ENCODE data around the gene CCND1. TPM values are rescaled to one million over a fixed set of nuclear protein-coding genes. Genes with fewer than 3 reads are reported as not detected.

The CCND1 gene
- total RNA-seq, 1 donor from 2014 or later, result 44.9 TPM

DNA sequence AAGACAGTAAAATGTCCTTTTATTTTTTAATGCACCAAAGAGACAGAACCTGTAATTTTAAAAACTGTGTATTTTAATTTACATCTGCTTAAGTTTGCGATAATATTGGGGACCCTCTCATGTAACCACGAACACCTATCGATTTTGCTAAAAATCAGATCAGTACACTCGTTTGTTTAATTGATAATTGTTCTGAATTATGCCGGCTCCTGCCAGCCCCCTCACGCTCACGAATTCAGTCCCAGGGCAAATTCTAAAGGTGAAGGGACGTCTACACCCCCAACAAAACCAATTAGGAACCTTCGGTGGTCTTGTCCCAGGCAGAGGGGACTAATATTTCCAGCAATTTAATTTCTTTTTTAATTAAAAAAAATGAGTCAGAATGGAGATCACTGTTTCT, 1.1 kb upstream of the CCND1 start:
- peaks cover 37 to 59% (median 50%) of the 10 kb centered on the region in 3 donors for H3K4me1 ChIP-seq (ENCODE audit: control insufficient read depth in 3 of 3, insufficient read depth in 3 of 3, low read length in 3 of 3)
- no peak overlapping the region for H3K9ac ChIP-seq (ENCODE audit: low read depth in 1 of 3, low read length in 3 of 3)
- H3K27ac ChIP-seq (ENCODE audit: low read depth, low read length), result no peak overlapping the region
- no peaks in the 10 kb centered on the region for H3K36me3 ChIP-seq (ENCODE audit: control insufficient read depth in 3 of 3, insufficient read depth in 3 of 3, low read length in 3 of 3)
- no peak overlapping the region for H3K4me3 ChIP-seq (ENCODE audit: low read length in 3 of 3)
- no peaks in the 10 kb centered on the region for H3K9me3 ChIP-seq (ENCODE audit: control insufficient read depth in 3 of 3, low read length in 3 of 3)
- H3K27me3 ChIP-seq (ENCODE audit: control insufficient read depth in 3 of 3, insufficient read depth in 3 of 3, low read length in 3 of 3), result peaks cover 54 to 74% (median 57%) of the 10 kb centered on the region in 3 donors

DNA sequence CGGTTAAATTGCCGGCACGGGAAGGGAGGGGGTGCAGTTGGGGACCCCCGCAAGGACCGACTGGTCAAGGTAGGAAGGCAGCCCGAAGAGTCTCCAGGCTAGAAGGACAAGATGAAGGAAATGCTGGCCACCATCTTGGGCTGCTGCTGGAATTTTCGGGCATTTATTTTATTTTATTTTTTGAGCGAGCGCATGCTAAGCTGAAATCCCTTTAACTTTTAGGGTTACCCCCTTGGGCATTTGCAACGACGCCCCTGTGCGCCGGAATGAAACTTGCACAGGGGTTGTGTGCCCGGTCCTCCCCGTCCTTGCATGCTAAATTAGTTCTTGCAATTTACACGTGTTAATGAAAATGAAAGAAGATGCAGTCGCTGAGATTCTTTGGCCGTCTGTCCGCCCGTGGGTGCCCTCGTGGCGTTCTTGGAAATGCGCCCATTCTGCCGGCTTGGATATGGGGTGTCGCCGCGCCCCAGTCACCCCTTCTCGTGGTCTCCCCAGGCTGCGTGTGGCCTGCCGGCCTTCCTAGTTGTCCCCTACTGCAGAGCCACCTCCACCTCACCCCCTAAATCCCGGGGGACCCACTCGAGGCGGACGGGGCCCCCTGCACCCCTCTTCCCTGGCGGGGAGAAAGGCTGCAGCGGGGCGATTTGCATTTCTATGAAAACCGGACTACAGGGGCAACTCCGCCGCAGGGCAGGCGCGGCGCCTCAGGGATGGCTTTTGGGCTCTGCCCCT, 529 bp upstream of the CCND1 start:
- H3K27me3 ChIP-seq (ENCODE audit: control insufficient read depth in 3 of 3, insufficient read depth in 3 of 3, low read length in 3 of 3), result peaks cover 57 to 76% (median 59%) of the 10 kb centered on the region in 3 donors
- H3K4me3 ChIP-seq (ENCODE audit: low read length in 3 of 3), result peak overlapping the region; percentile 32 to 56 (median 54)
- H3K9me3 ChIP-seq (ENCODE audit: control insufficient read depth in 3 of 3, low read length in 3 of 3), result no peaks in the 10 kb centered on the region
- peak overlapping the region in 1 of 3 donors; percentile 25 for H3K9ac ChIP-seq (ENCODE audit: low read depth in 1 of 3, low read length in 3 of 3)
- H3K27ac ChIP-seq (ENCODE audit: low read depth, low read length), result no peak overlapping the region
- peaks cover 37 to 59% (median 50%) of the 10 kb centered on the region in 3 donors for H3K4me1 ChIP-seq (ENCODE audit: control insufficient read depth in 3 of 3, insufficient read depth in 3 of 3, low read length in 3 of 3)
- no peaks in the 10 kb centered on the region for H3K36me3 ChIP-seq (ENCODE audit: control insufficient read depth in 3 of 3, insufficient read depth in 3 of 3, low read length in 3 of 3)

DNA sequence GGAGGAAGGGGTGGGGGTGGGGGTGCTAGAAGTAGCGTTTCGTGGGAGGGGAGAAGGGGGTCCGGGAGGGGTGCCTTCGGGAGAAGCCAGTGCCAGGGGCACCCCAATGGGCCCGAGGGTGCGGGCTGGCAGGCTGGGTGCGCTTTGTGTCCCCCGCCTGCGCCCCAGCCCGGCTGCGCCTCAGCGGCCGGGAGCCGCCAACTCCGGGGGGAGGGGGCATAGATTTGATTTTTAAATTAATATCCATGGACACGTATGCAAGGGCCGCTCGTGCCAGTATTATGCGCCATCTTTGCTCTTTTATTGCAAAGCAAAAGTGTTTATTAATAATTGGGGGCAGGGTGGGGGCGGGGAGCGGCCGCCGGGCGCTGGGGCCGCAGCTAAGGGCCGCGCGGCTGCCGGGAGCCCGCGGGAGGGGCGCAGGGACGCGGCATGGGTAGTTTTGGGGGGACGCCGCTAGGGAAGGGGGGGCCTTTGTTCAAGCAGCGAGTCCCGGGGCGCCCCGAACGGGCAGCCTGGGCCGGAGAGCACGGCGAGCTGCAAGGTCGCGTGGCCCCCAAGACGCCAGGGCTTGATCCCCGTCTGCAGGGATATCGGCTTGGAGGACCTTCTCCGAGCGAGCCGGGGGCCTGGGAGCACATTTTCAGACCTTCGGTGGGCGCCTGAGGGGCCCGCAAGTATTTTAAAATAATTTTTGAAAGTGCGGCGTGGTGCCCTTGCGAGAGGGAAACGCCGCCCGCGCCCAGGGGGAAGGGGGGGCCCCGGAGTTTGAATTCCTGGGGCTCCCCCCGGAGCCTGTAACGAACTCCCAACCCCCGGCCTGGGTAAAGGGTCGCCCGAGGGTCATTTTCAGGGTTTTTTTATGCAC, 959 bp downstream of the CCND1 start:
- Histone ChIP-seq H3K36me3 (ENCODE audit: control insufficient read depth in 3 of 3, insufficient read depth in 3 of 3, low read length in 3 of 3) (no peaks in the 10 kb centered on the region), H3K4me1 (ENCODE audit: control insufficient read depth in 3 of 3, insufficient read depth in 3 of 3, low read length in 3 of 3) (peaks cover 26 to 47% (median 36%) of the 10 kb centered on the region in 3 donors), H3K27ac (ENCODE audit: low read depth, low read length) (no peak overlapping the region), H3K9me3 (ENCODE audit: control insufficient read depth in 3 of 3, low read length in 3 of 3) (no peaks in the 10 kb centered on the region), H3K27me3 (ENCODE audit: control insufficient read depth in 3 of 3, insufficient read depth in 3 of 3, low read length in 3 of 3) (peaks cover 48 to 67% (median 48%) of the 10 kb centered on the region in 3 donors), H3K4me3 (ENCODE audit: low read length in 3 of 3) (peak overlapping the region; percentile 43 to 78 (median 68)), H3K9ac (ENCODE audit: low read depth in 1 of 3, low read length in 3 of 3) (peak overlapping the region in 2 of 3 donors; percentile 45 to 66)

DNA sequence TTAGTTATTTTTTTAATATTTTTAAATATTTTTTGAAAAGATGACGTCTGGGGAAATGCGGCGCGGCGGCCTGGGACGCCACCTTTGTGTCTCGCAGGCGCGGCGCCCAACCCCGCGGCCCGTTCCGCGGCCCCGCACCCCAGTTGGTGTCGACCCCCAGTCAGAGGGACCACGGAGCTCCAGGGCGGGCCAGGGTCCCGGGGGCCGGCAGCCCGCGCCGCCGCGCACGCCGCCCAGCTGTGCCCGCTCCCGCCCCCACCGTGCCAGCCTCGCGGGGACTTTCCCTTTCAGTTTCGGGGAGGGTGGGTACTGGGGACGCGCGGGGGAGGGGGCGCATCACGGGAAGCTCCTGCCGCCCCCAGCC, 1.6 kb downstream of the CCND1 start:
- peak overlapping the region in 2 of 3 donors; percentile 45 to 57 for H3K9ac ChIP-seq (ENCODE audit: low read depth in 1 of 3, low read length in 3 of 3)
- H3K4me3 ChIP-seq (ENCODE audit: low read length in 3 of 3), result peak overlapping the region in 2 of 3 donors; percentile 68 to 72
- H3K27ac ChIP-seq (ENCODE audit: low read depth, low read length), result no peak overlapping the region
- H3K36me3 ChIP-seq (ENCODE audit: control insufficient read depth in 3 of 3, insufficient read depth in 3 of 3, low read length in 3 of 3), result no peaks in the 10 kb centered on the region
- peaks cover 42 to 61% (median 42%) of the 10 kb centered on the region in 3 donors for H3K27me3 ChIP-seq (ENCODE audit: control insufficient read depth in 3 of 3, insufficient read depth in 3 of 3, low read length in 3 of 3)
- peaks cover 21 to 41% (median 31%) of the 10 kb centered on the region in 3 donors for H3K4me1 ChIP-seq (ENCODE audit: control insufficient read depth in 3 of 3, insufficient read depth in 3 of 3, low read length in 3 of 3)
- no peaks in the 10 kb centered on the region for H3K9me3 ChIP-seq (ENCODE audit: control insufficient read depth in 3 of 3, low read length in 3 of 3)

DNA sequence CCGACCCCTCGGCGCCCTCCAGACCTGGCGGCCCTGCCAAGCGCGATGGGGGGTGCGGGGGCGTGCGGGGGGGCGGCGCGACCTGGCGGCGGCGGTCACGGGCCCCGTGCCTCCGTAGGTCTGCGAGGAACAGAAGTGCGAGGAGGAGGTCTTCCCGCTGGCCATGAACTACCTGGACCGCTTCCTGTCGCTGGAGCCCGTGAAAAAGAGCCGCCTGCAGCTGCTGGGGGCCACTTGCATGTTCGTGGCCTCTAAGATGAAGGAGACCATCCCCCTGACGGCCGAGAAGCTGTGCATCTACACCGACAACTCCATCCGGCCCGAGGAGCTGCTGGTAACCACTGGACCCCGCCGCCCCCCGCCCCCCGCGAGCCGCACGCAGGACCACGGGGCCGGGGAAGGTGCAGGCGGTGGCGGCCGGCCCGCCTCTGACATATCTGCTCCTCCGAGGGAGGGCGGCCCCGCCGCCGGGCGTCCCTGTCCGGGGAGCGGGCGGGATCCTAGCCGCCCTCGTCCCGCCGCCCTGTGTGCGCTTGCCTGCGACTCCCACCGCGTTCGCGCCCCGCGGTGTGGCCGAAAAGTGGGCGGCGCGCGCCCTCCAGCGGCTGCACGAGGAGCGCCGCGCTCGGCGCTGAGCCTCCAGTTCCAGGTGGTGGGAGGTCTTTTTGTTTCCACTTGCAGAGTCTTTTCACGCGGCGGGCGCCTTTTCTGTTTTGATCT, 2.1 kb downstream of the CCND1 start:
- Histone ChIP-seq H3K4me1 (ENCODE audit: control insufficient read depth in 3 of 3, insufficient read depth in 3 of 3, low read length in 3 of 3) (peaks cover 15 to 37% (median 26%) of the 10 kb centered on the region in 3 donors), H3K27me3 (ENCODE audit: control insufficient read depth in 3 of 3, insufficient read depth in 3 of 3, low read length in 3 of 3) (peaks cover 36 to 59% (median 37%) of the 10 kb centered on the region in 3 donors), H3K27ac (ENCODE audit: low read depth, low read length) (no peak overlapping the region), H3K9ac (ENCODE audit: low read depth in 1 of 3, low read length in 3 of 3) (peak overlapping the region in 1 of 3 donors; percentile 54), H3K9me3 (ENCODE audit: control insufficient read depth in 3 of 3, low read length in 3 of 3) (no peaks in the 10 kb centered on the region), H3K36me3 (ENCODE audit: control insufficient read depth in 3 of 3, insufficient read depth in 3 of 3, low read length in 3 of 3) (no peaks in the 10 kb centered on the region), H3K4me3 (ENCODE audit: low read length in 3 of 3) (peak overlapping the region; percentile 54 to 68 (median 67))

DNA sequence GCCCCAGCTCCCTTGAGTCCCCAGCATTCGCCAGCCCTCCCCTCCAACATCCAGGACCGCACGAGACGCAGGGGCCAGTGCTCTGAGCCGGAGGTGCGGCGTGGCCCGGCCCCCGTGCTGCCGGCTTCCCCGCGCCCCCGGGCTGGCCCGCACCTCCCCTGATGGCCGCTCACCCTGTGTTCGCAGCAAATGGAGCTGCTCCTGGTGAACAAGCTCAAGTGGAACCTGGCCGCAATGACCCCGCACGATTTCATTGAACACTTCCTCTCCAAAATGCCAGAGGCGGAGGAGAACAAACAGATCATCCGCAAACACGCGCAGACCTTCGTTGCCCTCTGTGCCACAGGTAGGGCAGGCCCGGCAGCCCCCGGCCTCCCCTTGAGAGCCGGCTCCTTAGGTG, 2.7 kb downstream of the CCND1 start:
- no peaks in the 10 kb centered on the region for H3K36me3 ChIP-seq (ENCODE audit: control insufficient read depth in 3 of 3, insufficient read depth in 3 of 3, low read length in 3 of 3)
- no peak overlapping the region for H3K4me3 ChIP-seq (ENCODE audit: low read length in 3 of 3)
- peaks cover 10 to 33% (median 20%) of the 10 kb centered on the region in 3 donors for H3K4me1 ChIP-seq (ENCODE audit: control insufficient read depth in 3 of 3, insufficient read depth in 3 of 3, low read length in 3 of 3)
- peak overlapping the region in 1 of 3 donors; percentile 3 for H3K9ac ChIP-seq (ENCODE audit: low read depth in 1 of 3, low read length in 3 of 3)
- no peaks in the 10 kb centered on the region for H3K9me3 ChIP-seq (ENCODE audit: control insufficient read depth in 3 of 3, low read length in 3 of 3)
- H3K27ac ChIP-seq (ENCODE audit: low read depth, low read length), result no peak overlapping the region
- peaks cover 30 to 55% (median 38%) of the 10 kb centered on the region in 3 donors for H3K27me3 ChIP-seq (ENCODE audit: control insufficient read depth in 3 of 3, insufficient read depth in 3 of 3, low read length in 3 of 3)

DNA sequence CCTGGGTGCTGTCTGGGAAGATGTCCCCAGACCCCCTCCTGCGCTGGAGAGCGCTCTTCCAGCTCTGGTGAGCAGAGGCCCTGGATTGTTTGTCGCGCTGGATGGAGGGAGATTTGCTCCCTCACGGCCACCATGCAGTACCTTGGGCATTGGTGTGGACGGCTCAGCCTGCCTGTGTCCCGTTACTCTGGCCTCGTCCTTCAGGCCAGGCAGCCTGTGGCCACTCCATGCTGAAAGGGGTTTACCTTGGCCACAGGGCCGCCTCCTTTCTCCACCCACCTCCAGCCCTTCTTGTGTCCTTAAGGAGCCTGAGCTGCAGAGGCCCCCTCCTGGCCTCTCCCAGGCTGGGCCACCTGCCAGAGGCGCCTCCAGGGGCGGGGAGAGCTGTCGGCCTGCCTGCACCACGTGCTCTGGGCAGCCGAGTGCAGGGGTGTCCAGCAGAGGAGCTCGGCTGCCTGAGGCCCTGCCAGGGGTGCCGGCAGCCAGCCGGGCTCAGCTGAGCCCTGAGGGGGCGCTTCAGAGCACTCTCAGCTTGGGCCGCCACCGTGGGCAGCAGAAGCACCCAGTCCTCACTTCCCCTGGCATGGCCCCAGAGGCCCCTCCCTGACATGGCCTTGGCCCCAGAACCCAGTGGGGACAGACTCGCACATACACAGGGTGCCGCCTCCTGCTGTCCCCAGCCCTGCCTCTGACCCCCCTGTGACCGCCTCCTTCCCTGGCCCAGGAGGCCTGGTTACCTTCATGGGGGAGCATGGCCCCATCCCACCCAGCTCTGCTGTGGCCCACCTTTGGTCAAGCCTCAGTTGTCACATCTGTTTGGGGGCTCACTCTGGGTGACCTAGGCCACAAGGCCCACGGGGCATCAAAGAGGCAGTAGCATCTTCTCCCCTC, 3.4 kb downstream of the CCND1 start:
- H3K9me3 ChIP-seq (ENCODE audit: control insufficient read depth in 3 of 3, low read length in 3 of 3), result no peaks in the 10 kb centered on the region
- no peak overlapping the region for H3K4me3 ChIP-seq (ENCODE audit: low read length in 3 of 3)
- no peak overlapping the region for H3K9ac ChIP-seq (ENCODE audit: low read depth in 1 of 3, low read length in 3 of 3)
- H3K27ac ChIP-seq (ENCODE audit: low read depth, low read length), result no peak overlapping the region
- H3K36me3 ChIP-seq (ENCODE audit: control insufficient read depth in 3 of 3, insufficient read depth in 3 of 3, low read length in 3 of 3), result no peaks in the 10 kb centered on the region
- peaks cover 7 to 31% (median 20%) of the 10 kb centered on the region in 3 donors for H3K4me1 ChIP-seq (ENCODE audit: control insufficient read depth in 3 of 3, insufficient read depth in 3 of 3, low read length in 3 of 3)
- peaks cover 24 to 52% (median 38%) of the 10 kb centered on the region in 3 donors for H3K27me3 ChIP-seq (ENCODE audit: control insufficient read depth in 3 of 3, insufficient read depth in 3 of 3, low read length in 3 of 3)

DNA sequence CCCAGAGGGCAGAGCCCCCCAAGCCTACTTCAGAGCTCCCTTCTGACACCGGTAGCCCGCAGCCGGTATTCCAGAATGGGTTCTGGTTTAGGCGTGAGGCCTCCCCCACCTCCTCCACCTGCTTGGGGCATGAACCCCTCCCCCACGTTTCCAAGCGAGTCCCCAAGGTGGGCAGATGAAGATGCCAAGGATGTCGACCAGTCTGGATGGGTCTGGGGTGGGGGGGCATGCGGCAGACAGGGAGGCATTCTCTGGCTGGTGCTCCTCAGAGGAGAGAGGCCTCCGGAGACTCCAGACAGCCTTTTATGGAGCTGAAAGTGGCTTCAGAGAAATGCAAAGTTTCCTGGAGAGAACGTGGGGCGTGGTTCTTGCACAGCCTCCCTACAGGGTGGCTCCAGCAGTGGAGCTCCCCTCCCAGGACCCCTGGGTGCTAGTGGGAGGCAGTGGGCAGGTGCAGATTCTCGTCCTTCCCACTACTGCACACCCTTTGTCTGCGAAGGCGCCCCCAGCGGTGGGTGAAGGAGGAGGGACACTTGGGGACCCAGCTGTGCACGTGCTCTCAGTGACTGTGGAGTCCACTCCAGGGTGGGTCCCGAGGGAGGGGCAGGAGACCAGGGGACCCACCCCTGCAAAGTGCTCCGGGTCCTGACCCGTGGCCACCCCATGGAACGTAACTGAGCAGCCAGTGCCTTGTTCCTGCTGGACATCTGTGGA, 4.2 kb downstream of the CCND1 start:
- H3K27me3 ChIP-seq (ENCODE audit: control insufficient read depth in 3 of 3, insufficient read depth in 3 of 3, low read length in 3 of 3), result peaks cover 20 to 49% (median 37%) of the 10 kb centered on the region in 3 donors
- H3K36me3 ChIP-seq (ENCODE audit: control insufficient read depth in 3 of 3, insufficient read depth in 3 of 3, low read length in 3 of 3), result peaks cover 0 to 3% (median 0%) of the 10 kb centered on the region in 3 donors
- H3K9me3 ChIP-seq (ENCODE audit: control insufficient read depth in 3 of 3, low read length in 3 of 3), result no peaks in the 10 kb centered on the region
- H3K9ac ChIP-seq (ENCODE audit: low read depth in 1 of 3, low read length in 3 of 3), result no peak overlapping the region
- peaks cover 5 to 30% (median 20%) of the 10 kb centered on the region in 3 donors for H3K4me1 ChIP-seq (ENCODE audit: control insufficient read depth in 3 of 3, insufficient read depth in 3 of 3, low read length in 3 of 3)
- no peak overlapping the region for H3K27ac ChIP-seq (ENCODE audit: low read depth, low read length)
- no peak overlapping the region for H3K4me3 ChIP-seq (ENCODE audit: low read length in 3 of 3)

Data from skeletal muscle tissue (tissue), 4 donors.